Activated CD4-positive, alpha-beta T cell treated with anti-CD3 and anti-CD28 coated beads for 36 hours (primary cell): ENCODE data around the gene VPS4A. TPM values are rescaled to one million over a fixed set of nuclear protein-coding genes. Genes with fewer than 3 reads are reported as not detected.

Source experiments
- ATAC-seq: fragments of 200-7000 bp; cut with Tn5 transposase; one replicate; pipeline ENCODE4 v1.10.0; 2021; ENCODE audit warnings: mild to moderate bottlenecking, moderate library complexity
- CTCF ChIA-PET: fragments of 350-600 bp; sonication (Branson Sonifier 250); formaldehyde crosslinking; loops from one replicate; lab custom pipeline; 2021; ENCODE audit warnings: antibody characterized with exemption; lab: Charles Lee
- POLR2A ChIA-PET: fragments of 350-600 bp; sonication (Branson Sonifier 250); formaldehyde crosslinking; loops from one replicate; lab custom pipeline; 2021; ENCODE audit warnings: antibody characterized with exemption, inconsistent platforms; lab: Charles Lee
- DNase-seq: peaks from one replicate; pipeline ENCODE4 v3.0.0-alpha.2; 2020
- H3K27ac Mint-ChIP-seq: one replicate; pipeline ENCODE4 v1.8.0; 2021; ENCODE audit warnings: mixed read lengths
- H3K27me3 Mint-ChIP-seq: one replicate; pipeline ENCODE4 v1.8.0; 2021; ENCODE audit warnings: mixed read lengths
- H3K36me3 Mint-ChIP-seq: one replicate; pipeline ENCODE4 v1.8.0; 2021; ENCODE audit warnings: low read depth, mixed read lengths
- H3K4me1 Mint-ChIP-seq: one replicate; pipeline ENCODE4 v1.8.0; 2021; ENCODE audit warnings: mixed read lengths
- H3K4me3 Mint-ChIP-seq: one replicate; pipeline ENCODE4 v1.8.0; 2021; ENCODE audit warnings: mild to moderate bottlenecking, moderate library complexity, mixed read lengths
- H3K9me3 Mint-ChIP-seq: one replicate; pipeline ENCODE4 v1.8.0; 2021; ENCODE audit warnings: low read depth, mixed read lengths
- intact Hi-C, 2 experiments: fragments of 100-400 bp; cut with DNase I in 1 of 2; cut with micrococcal nuclease in 1 of 2; formaldehyde crosslinking; loops; one replicate each; pipeline versions ENCODE4 v1.14.2 to v1.15.1; 2022 to 2024; cut with DNase I, micrococcal nuclease
- total RNA-seq, 2 experiments: library from RNA; stranded (reverse); gene quantifications; one replicate each; pipeline ENCODE4 v1.2.3, GENCODE V29; 2021

Gene VPS4A
- 10 to 100 TPM; 28.4 to 31.9 TPM for total RNA-seq

DNA sequence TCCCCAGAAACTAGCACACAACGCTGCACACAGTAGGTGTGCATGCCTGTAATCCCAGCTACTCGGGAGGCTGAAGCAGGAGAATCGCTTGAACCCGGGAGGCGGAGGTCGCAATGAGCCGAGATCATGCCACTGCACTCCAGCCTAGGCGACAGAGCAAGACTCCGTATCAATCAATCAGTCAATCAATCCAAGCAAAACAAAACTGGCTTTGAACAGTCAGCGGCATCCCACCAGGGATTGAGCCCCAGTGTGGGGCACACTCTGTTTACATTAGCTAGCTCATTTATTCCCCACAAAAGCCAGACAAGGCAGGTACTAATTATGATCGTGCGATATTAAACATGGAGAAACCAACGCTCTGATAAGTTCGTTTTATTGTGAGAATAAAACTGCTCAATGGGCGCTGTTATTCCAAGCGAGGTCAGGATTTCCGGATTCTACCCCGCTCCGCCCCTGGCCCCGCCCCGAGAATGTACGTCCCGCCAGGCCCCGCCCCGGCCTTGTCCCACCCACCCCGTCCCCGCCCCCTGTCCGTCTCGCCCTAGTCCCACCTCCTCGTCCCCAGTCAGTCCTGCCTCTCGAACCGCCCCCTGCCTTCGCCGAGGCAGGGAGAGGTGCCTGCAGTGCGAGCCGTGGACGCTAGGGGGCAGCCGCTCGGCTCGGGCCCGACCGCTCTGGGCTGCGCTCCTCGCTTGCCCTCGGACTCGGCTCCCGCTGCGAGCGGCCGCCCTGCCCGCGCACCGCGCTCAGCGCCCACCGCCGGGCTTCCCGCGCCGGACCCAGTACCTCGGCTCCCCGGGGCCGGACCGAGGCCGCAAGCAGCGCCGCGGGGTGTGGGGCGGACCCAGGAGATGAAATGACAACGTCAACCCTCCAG, at the start of gene VPS4A:
Gene VPS4A, plus strand, starts transcription at position 698 of the 880 bp plus-strand sequence. Its CDS starts 162 bp downstream, at position 860.
- Mint-ChIP-seq H3K4me1 (peaks cover 26% of the 10 kb centered on the region), H3K9me3 (no peaks in the 10 kb centered on the region), H3K27ac (peak within 1 kb of the TSS; percentile 97), H3K27me3 (no peaks in the 10 kb centered on the region), H3K36me3 (peaks cover 26% of the 10 kb centered on the region), H3K4me3 (peak within 1 kb of the TSS; percentile 100)
- intact Hi-C loops: loop anchor here (1.0 to 2.0 kb wide), 12 partner anchors 19 to 772 kb away; partner anchors contain the start of genes PDF (in 2 of the 2), CHTF8 (in 1 of the 2), COG8 (in 1 of the 2) and CYB5B (in 1 of the 2)
- DNase-seq: peak; percentile 98
- POLR2A ChIA-PET: no interaction called here
- CTCF ChIA-PET: interaction anchor here (0.5 to 1.3 kb wide), 5 partner anchors 9 to 614 kb away, joined by 3 to 5 read pairs (median 3); no protein-coding TSS in a partner anchor
- peak; percentile 97 for ATAC-seq

DNA sequence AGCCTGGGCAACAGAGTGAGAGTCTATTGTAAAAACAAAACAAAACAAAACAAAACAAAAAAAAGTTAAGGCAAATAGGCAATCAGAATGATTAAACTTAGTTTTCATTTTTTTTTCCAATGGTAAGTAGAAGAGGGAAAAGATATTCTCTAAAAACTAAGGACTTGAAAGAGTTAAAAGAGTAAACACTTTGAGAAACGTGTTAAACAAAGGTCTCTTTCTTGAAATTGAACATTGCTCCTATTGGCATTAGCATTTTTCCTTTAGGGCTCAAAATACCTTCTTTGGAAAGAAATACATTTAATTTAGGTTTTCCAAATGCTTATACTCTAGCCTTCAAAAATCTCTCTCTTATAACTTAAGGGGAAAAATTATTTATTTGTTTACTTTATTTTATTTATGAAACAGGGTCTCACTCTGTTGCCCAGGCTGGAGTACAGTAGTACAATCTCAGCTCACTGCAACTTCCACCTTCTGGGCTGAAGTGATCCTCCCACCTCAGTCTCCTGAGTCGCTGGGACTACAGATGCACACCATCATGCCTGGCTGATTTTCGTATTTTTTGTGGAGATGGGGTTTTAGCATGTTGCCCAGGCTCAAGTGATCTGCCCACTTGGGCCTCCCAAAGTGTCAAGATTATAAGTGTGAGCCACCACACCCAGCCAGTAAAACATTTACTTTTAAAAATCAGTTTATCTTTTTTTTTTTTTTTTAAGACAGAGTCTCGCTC, 44.7 kb upstream of the VPS4A start:
- Mint-ChIP-seq H3K27ac (no peak overlapping the region), H3K4me1 (no peaks in the 10 kb centered on the region), H3K27me3 (no peaks in the 10 kb centered on the region), H3K4me3 (no peak overlapping the region), H3K36me3 (no peaks in the 10 kb centered on the region), H3K9me3 (no peaks in the 10 kb centered on the region)
- intact Hi-C loops: no loop called here
- ChIA-PET POLR2A (no interaction called here), CTCF (interaction anchor here (1.4 kb wide), 1 partner anchor 19 kb away, joined by 3 read pairs; no protein-coding TSS in a partner anchor)
- DNase-seq: no peak
- ATAC-seq: no peak

DNA sequence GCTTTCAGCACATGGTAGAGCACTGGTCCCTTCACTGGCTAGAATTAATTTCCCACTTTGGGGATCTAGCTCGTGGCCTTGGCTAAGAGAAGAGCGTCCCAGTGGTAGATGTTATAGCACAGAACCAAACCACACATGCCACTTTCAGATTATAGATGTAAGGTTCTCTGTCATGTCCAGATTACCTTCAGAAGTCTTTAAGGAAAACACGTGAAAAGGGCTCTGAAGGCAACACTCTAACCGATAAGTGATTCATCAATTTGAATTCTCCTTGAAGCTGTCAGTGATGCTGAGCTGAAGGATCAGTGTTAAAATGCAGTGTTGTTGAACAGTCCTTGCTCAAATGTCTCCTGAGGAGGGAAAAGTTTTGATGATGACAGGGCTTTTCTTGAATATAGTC, 43.5 kb upstream of the VPS4A start:
- H3K4me3 Mint-ChIP-seq: no peak overlapping the region
- H3K27me3 Mint-ChIP-seq: no peaks in the 10 kb centered on the region
- no peaks in the 10 kb centered on the region for H3K36me3 Mint-ChIP-seq
- ChIA-PET POLR2A (no interaction called here), CTCF (interaction anchor here (1.0 to 1.4 kb wide), 2 partner anchors 10 to 18 kb away, joined by 3 read pairs; no protein-coding TSS in a partner anchor)
- H3K4me1 Mint-ChIP-seq: no peaks in the 10 kb centered on the region
- intact Hi-C loops: no loop called here
- no peaks in the 10 kb centered on the region for H3K9me3 Mint-ChIP-seq
- DNase-seq (no peak), ATAC-seq (no peak)
- no peak overlapping the region for H3K27ac Mint-ChIP-seq

DNA sequence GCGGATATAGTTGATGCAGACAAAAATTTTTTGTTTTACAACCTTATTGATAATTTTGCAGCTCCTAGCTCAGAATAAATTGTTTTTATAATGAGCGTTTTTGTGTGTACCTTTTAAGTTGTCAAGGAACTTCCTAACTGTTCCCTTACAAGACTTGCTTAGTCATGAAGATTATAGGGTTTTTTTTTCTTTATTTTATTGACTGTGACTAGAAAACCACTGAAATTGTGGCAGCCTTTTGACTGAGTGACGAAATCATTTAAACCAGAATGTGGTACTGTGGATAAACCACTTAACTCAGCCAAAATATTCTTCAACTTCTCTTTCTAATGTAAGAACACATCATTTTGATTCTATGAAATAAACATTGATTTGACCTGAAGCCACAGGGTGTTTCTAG, 40.8 kb upstream of the VPS4A start:
- ChIA-PET POLR2A (no interaction called here), CTCF (interaction anchor here (0.5 to 2.8 kb wide), 6 partner anchors 14 to 453 kb away, joined by 3 to 20 read pairs (median 3); no protein-coding TSS in a partner anchor)
- Mint-ChIP-seq H3K9me3 (no peaks in the 10 kb centered on the region), H3K4me3 (no peak overlapping the region), H3K27me3 (no peaks in the 10 kb centered on the region), H3K27ac (no peak overlapping the region), H3K36me3 (no peaks in the 10 kb centered on the region), H3K4me1 (no peaks in the 10 kb centered on the region)
- no peak for DNase-seq
- no peak for ATAC-seq
- intact Hi-C loops: no loop called here

DNA sequence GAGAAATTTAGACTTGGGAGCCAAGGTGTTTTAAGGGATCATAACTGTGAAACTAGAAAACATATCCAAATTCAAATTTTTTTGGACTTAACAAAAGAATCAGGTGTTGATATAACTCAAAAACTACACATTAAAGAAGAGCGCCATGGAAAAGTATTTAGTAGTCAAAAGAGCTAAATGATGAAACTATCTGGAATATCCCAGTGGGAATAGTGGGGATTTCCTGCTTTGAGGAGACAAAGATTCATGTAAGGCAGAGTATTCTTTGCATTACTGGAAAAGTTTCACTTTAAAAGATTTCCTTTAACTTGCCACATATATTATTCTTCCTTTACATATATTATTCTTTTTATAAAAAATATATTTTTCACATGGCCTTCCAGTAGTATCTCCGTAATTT, 40.3 kb upstream of the VPS4A start:
- no peaks in the 10 kb centered on the region for H3K27me3 Mint-ChIP-seq
- no peak for ATAC-seq
- H3K36me3 Mint-ChIP-seq: no peaks in the 10 kb centered on the region
- POLR2A ChIA-PET: no interaction called here
- CTCF ChIA-PET: interaction anchor here (0.5 to 2.8 kb wide), 6 partner anchors 9 to 453 kb away, joined by 3 to 20 read pairs (median 3); no protein-coding TSS in a partner anchor
- intact Hi-C loops: no loop called here
- no peaks in the 10 kb centered on the region for H3K9me3 Mint-ChIP-seq
- no peak overlapping the region for H3K4me3 Mint-ChIP-seq
- no peaks in the 10 kb centered on the region for H3K4me1 Mint-ChIP-seq
- DNase-seq: no peak
- H3K27ac Mint-ChIP-seq: no peak overlapping the region

DNA sequence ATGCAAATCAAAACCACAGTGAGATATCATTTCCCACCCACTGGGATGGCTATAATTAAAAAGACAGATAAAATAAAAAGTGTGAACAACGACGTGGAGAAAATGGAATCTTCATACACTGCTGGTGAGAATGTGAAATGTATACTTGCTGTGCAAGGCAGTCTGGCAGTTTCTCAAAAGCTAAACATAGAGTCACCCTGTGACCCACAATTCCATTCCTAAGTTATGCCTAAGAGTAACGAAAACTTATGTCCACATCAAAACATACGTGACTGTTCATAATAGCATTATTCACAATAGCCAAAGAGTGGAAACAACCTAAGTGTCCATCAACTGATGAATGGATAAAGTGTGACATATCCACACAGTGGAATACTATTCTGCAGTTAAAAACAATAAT, 38.1 kb upstream of the VPS4A start:
- no peak for DNase-seq
- Mint-ChIP-seq H3K4me3 (no peak overlapping the region), H3K27ac (no peak overlapping the region), H3K36me3 (no peaks in the 10 kb centered on the region), H3K4me1 (no peaks in the 10 kb centered on the region), H3K9me3 (no peaks in the 10 kb centered on the region), H3K27me3 (no peaks in the 10 kb centered on the region)
- ATAC-seq: no peak
- ChIA-PET POLR2A (no interaction called here), CTCF (interaction anchor here (2.8 kb wide), 1 partner anchor 12 kb away, joined by 20 read pairs; no protein-coding TSS in a partner anchor)
- intact Hi-C loops: no loop called here

DNA sequence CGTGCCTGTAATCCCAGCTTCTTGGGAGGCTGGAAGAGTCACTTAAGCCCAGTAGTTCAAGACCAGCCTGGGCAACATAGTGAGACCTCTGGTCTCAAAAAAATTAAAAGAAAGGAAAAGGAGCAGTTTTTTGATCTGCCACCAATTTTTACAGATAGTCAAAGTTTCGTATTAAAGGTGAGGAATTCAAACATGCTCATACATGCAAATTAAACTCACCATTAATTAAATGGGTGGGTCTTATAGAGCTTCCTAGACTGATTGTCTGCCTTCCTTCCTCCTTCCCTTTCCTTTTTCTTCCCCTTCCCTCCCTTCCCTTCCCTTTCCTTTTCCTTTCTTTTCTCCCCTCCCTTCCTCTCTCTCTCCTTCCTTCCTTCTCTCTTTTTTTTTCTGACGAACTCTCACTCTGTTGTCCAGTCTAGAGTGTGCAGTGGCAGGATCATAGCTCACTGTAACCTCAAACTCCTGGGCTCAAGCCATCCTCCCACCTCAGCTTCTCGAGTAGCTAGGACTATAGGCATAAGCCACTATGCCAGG, 36.4 kb upstream of the VPS4A start:
- POLR2A ChIA-PET: no interaction called here

DNA sequence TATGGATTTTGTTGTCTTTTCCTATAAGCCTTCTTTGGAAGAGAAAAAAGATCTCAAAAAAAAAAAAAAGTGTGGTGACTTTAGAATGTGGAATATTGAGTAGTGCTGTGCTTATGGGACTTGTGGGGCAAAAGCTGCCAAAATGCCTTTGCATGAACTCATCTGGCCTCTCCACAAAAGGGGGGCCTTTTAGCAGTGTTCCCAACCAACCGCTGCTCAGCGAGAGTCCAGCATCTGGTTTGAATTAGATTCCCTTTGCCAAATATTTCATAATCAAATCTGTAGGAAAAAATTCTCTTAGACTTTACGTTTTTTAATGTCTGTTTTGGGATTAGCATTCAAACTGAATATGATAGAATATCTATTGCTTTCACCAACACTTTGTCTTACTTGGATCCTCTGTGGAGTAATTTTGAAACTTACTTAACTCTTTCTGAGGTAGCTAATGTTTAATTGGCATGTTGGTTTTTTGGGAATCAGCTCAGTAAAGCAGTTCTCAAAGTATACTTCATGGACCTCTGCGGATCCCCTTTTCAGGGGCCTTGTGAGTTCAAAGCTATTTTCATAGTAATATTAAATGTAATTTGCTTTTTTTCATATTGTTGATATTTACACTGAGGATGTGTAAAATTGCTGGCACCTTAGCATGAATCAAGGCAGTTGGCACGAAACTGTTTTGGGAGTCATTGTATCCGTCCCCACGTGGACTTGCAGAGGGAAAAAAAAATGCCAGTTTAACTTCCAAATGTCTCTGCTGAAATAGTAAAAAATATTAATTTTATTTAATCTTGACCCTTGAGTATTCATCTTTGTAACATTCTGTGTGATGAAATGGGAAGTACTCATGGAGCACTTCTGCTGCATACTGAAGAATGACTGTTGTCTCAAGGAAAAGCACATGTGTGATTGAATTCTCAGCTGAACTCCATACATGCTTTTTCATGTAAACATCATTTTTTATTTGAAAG, 34.7 kb upstream of the VPS4A start:
- Mint-ChIP-seq H3K36me3 (no peaks in the 10 kb centered on the region), H3K27ac (no peak overlapping the region), H3K27me3 (no peaks in the 10 kb centered on the region), H3K4me3 (no peak overlapping the region), H3K4me1 (no peaks in the 10 kb centered on the region), H3K9me3 (no peaks in the 10 kb centered on the region)
- intact Hi-C loops: no loop called here
- DNase-seq (no peak), ATAC-seq (no peak)
- CTCF ChIA-PET: interaction anchor here (1.2 to 2.2 kb wide), 3 partner anchors 10 to 12 kb away, joined by 4 to 10 read pairs (median 4); no protein-coding TSS in a partner anchor
- POLR2A ChIA-PET: no interaction called here

More for the DNA sequence above, 36.4 kb upstream of the VPS4A start:
- DNase-seq: no peak
- no peaks in the 10 kb centered on the region for H3K27me3 Mint-ChIP-seq
- no peaks in the 10 kb centered on the region for H3K4me1 Mint-ChIP-seq
- H3K27ac Mint-ChIP-seq: no peak overlapping the region
- H3K9me3 Mint-ChIP-seq: no peaks in the 10 kb centered on the region
- H3K4me3 Mint-ChIP-seq: no peak overlapping the region
- ATAC-seq: no peak
- CTCF ChIA-PET: interaction anchor here (0.6 to 1.3 kb wide), 2 partner anchors 13 to 30 kb away, joined by 4 to 5 read pairs; no protein-coding TSS in a partner anchor
- intact Hi-C loops: no loop called here
- no peaks in the 10 kb centered on the region for H3K36me3 Mint-ChIP-seq

DNA sequence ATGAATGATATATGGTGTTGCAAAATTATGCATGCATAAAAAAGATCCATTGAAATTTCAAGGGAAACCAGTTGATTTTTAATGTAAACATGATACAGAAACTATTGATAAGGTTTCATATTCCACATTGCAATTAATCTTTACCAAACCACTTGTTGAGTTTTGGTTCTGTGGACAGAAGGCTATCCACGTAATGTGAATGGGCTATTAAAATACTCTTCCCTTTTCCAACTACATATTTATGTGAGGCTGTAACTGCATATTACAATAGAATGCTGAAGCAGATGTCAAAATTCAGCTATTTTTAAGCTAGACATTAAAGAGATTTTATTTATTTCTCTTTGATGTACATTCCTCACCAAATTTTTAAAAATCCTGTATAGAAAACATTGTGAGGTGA, 33.7 kb upstream of the VPS4A start:
- Mint-ChIP-seq H3K36me3 (no peaks in the 10 kb centered on the region), H3K27me3 (no peaks in the 10 kb centered on the region), H3K27ac (no peak overlapping the region), H3K4me1 (no peaks in the 10 kb centered on the region), H3K4me3 (no peak overlapping the region), H3K9me3 (no peaks in the 10 kb centered on the region)
- POLR2A ChIA-PET: interaction anchor here (0.6 kb wide), 1 partner anchor 15 kb away, joined by 4 read pairs; no protein-coding TSS in a partner anchor
- intact Hi-C loops: no loop called here
- CTCF ChIA-PET: interaction anchor here (1.3 to 2.2 kb wide), 3 partner anchors 9 to 11 kb away, joined by 3 to 10 read pairs (median 4); no protein-coding TSS in a partner anchor
- ATAC-seq: no peak
- no peak for DNase-seq

DNA sequence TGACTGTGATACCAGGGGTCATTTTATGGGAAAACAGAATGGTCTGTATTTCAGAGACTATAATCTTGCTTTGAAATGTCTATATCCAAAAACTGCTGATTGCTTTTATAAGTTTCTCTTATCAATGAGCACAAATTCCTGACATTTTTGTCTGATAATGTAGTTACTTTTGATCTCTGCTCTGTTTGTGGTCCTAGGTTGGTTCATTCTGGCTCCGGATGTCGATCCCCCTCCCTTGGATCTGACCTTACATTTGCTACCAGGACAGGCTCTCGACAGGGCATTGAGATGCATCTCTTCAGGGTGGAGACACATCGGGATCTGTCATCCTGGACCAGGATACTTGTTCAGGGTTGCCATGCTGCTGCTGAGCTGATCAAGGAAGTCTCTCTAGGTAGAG, 27.3 kb upstream of the VPS4A start:
- ChIA-PET POLR2A (no interaction called here), CTCF (interaction anchor here (1.0 to 8.6 kb wide), 3 partner anchors 12 to 132 kb away, joined by 5 to 90 read pairs (median 20); no protein-coding TSS in a partner anchor)
- intact Hi-C loops: no loop called here
- Mint-ChIP-seq H3K27me3 (no peaks in the 10 kb centered on the region), H3K36me3 (no peaks in the 10 kb centered on the region), H3K4me3 (no peak overlapping the region), H3K27ac (no peak overlapping the region), H3K4me1 (peaks cover 3% of the 10 kb centered on the region), H3K9me3 (no peaks in the 10 kb centered on the region)
- DNase-seq (no peak), ATAC-seq (no peak)
